NCI-H1694 treated with DMSO at 0.1 percent for 48 hours (cell line): ENCODE measurements around the gene UPB1.

Experiments
- DNase-seq: peaks from one replicate; lab custom pipeline; 2025; lab: John Stamatoyannopoulos, UW

The UPB1 gene

DNA sequence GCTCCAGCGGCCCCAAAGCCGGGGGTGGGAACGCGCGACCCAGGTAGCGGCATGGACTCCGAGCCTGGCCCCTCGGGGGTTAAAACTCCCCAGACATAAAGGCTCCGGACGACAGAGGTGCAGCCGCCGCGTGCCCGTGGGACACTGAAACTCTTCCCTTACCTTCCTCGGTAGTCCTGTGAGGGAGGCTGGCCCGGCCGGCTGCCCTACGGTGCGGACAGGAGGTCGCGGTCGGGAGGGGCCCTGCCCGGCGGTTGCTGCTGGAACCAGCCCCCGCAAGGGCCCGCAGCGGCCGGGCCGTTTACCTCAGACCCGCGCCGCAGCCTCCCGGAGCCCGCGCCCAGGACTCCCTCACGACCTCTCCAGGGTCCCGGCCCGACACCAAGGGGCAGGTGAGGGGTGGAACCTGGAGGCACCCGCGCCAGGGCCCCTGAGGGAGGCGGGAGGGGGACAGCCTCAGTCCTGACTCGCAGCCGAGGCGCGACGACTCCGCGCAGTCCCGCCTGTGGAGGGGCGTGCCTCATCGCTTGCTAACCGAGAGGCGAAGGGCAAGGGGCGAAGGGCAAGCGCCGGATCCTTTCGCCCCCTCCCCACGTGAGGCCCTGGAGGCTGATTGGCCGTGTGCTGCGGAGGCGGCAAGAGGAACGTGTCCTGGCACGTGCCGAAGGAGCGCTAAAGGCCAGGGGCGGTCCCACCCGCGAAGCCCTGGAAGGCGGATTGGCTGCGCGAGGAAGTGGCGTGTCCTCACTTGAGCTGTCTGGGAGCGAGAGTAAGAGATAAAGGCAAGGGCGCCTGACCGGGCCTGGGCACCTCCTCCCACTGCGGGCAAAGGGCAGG, at the start of gene UPB1:
Gene UPB1 (plus strand): TSS at position 805 of the 837 bp plus-strand sequence. CDS start 72 bp downstream, outside the sequence.
- no peak for DNase-seq

DNA sequence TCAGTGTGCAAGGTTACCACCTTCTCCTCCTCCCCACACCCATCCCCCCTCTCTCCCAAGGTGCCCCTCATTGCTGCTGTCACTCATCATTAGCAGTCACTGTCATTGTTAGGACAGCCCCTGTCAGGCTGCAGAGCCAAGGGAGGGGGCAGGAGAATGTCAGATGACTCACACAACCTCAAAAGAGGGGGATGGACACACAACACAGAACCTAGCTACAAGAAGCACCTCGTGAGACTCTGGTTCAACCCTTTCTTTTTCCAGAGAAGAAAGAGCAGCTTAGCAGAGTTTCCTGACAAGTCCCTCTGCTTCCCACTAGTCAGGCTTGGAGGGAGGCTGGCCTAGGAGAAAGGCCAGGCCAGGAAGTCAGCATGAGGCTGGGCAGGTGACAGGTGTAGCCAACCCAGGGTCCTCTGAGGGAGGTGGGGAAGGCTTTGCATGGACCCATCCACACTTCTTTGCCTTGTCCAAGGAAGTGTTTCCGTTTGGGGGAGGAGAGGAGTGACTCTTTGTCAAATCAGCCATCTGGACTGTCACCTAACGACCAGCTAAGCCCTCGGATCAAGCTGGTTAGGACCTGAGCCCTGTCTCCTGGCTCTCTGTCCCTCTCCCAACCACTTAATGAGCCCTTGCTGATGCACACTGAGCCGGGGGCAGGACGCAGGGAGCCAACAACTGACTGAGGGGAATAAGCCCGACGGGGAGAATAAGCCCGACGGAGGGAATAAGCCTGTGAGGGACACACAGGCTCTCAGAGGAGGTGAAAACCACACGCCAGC, 49.5 kb upstream of the UPB1 start:
- no peak for DNase-seq

DNA sequence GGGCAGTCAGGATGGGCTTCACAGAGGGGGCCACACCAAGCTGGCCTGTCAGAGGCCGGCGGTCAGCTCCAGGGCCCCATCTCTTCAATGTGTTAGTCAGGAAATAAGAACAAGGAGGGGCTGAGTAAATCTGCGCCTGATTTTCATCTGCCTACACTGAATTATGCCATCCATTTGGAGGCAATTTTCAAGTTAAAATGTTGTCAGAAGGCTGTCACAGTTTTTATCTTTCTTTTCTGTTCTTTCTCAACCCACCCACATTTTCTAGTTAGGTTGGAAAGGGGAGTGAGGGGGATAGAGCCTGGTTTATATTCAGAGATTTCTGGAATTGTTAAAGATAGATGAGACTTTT, 48.9 kb upstream of the UPB1 start:
- DNase-seq: no peak

DNA sequence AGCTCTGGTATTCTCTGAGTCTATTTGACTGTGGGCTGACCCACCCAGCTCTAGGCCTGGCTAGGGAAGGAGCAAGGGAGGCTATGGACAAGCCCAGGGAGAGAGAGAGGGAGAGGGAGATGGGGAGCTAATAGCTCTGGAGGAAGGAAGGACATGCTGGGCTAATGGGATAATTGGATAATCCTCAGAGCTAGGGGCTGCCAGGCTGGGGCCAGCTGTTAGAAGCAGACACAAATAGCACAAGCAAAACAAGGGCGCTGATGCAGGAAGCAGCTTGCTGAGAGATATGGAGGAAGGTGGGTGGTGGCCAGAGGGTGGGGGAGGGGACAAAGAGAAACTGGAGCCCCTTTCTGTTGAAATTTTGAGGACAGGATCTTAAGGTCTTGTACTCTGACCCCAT, 44.5 kb upstream of the UPB1 start:
- peak; percentile 58 for DNase-seq

DNA sequence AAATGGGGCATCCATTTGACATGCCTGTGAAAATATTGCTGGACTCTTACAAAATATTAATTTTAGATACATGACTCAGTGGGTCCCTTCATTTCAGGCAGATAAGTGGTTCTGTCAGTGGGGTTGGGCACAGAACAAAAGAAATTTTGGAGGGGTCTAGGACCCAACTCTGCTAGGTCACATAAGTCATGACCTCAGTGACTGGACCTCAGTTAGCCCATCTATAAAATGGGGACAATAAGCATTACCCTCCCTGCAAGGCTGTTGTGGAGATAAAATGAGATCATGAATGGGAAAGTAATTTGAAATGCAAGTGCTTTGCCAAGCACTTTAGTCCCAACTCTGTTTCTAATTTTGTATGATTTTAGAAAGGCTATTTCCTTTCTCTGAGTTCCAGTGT, 44.0 kb upstream of the UPB1 start:
- DNase-seq: no peak

DNA sequence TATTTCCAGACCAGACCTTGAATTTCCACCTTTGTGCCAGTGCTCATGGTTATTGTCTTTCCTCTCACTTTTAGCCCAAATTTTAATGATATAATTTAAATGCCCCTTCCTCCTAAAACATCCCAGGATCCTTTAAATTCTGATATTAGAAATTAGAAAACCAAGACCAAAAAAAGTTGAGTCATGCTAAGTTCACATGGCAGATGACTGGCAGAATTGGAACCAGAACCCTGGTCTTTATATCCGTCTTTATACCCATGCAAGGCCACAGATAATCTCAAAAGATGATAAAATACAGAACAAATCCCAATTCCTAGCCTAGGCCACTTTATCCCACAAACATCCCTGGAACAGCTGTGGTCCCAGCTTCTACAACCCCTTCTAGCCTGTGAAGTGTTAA, 41.3 kb upstream of the UPB1 start:
- DNase-seq: no peak

DNA sequence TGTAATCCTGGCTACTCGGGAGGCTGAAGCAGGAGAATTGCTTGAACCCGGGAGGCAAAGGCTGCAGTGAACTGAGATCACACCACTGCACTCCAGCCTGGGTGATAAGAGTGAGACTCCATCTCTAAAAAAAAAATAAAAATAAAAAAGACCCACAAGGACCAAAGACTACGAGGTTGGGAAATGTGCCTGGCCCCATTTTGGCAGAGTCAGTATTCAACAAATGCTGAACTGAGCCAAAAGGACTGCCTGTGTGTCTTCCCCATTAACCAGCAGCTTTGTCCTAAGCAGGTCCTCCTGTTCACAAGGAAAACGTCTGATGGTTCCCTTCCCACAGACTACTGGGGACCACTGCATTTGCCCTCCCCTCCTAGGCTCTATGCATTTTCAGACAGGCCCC, 40.1 kb upstream of the UPB1 start:
- DNase-seq: no peak

DNA sequence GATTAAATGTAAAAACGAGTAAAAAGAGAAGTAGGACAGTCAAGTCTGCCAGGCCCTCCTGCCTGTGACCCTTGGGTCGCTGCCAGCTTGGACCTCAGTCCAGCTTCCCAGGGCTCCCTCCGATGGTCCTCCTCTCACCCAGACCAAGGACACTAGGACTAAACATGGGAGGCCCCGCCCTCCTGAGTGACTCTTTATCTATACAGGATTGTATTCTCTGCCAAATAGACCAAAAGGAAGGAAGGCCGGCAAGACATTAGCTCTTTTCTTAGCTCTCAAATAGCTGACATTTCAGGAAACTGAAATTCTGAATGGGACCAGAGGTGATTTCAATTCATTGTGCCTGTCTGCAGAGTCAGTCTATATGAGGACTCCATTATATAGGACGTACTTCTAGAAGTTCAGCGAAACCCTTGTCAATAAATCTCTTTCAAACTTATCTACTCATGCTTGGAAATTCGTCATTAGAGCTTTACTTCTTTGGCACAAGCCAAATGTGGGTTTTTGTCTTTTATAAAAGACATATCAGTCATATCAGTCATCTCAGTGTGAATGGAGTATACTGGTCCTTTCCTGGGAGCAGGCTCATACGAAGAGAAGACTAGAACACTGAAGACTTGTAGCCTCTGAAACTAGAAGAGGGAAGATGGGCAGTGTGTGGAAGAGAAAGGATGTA, 39.2 kb upstream of the UPB1 start:
- DNase-seq: no peak

DNA sequence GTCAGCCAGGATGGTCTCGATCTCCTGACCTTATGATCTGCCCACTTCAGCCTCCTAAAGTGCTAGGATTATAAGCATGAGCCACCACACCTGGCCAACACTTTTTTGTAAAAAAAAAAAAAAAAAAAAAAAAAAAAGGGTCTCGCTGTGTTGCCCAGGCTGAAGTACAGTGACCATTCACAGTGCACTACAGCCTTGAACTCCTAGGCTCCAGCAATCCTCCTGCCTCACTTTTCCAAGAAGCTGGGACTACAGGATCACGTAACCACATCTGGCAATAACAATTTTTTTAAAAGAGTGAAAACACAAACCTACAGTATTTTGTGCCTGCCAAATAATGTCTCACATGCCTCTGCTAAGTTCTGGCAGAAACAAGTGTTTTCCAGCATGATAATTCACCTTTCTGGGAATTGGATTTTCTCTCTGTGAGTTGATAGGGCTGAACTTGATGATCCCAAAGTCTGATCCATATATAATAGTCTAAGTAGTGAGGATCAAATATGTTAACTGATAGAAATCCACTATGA, 37.2 kb upstream of the UPB1 start:
- DNase-seq: no peak

DNA sequence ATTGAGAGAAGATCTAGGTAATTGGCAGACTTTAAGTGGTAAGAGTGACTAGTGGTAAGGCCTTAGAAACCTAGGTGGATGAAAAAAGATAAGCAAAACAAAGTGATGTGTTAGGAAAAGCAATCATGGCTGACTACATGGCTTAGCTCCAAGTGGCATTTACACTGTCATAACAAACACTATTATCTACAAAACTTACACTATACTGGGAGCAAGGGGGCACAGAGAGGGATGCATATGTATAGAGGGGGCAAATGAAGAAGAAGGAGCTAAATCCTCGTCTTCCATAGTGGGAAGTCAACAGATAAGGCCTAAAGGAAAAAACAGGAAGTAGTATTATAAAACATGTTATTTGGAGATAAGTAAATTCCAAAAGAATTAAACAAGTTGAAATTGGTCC, 35.2 kb upstream of the UPB1 start:
- no peak for DNase-seq

DNA sequence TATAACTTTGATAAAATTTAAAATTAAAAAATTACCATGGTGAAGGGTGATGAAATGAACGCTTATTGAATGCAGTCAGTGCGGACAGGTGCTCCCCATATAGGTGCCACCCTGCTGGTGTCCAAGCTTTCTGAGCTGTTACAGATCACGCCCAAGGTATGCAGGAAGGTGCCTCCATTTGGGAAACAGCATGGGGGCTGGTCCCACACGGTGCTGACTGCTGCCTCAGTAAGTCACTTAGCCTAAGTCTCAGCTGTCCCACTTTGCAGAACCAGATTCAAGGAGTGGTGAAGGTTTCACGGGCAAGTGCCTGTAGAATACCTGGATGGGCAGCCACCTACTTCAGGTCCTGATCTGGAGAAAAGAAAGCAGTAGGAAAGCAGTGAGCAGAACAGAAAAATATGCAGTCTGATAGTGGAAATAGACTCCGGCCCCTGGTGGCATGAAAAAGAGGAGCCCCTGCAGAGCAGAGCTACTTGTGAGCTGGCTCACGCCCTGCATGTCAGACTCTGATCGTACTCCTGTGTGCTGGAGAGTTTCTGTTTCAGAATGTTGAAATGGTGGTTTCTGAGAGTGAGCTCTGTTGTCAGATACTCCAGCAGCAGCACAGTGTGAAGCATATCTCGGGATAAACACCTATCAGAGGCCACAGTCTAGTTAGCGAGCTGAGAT, 34.6 kb upstream of the UPB1 start:
- DNase-seq: no peak

DNA sequence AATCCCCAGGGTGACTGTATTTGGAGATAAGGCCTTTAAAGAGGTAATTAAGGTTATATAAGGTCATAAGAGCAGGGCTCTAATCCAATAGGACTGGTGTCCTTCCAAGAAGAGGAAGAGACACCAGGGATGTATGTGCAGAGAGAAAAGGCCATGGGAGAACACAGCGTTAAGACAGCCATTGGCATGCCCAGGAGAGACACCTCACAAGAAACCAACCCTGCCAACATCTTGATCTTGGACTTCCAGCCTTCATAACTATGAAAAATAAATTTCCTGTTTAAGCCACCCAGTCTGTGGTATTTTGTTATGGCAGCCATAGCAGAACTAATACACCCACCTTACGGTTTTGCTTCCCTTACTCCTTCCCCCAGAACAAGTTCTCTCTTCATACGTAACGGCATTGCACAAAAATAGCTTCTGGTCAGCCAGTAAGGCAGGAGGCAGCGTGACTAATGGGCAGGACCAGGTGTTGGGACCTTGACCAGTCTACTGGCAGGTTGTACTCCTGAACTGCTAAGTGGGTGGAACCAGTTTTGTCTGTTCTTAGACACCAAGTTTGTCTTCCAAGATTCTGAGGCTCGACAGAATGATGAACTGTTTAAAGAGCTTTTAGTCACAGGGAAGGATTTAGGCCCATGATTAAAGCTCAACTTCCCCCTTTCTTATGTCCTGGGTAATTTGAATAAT, 31.9 kb upstream of the UPB1 start:
- no peak for DNase-seq

DNA sequence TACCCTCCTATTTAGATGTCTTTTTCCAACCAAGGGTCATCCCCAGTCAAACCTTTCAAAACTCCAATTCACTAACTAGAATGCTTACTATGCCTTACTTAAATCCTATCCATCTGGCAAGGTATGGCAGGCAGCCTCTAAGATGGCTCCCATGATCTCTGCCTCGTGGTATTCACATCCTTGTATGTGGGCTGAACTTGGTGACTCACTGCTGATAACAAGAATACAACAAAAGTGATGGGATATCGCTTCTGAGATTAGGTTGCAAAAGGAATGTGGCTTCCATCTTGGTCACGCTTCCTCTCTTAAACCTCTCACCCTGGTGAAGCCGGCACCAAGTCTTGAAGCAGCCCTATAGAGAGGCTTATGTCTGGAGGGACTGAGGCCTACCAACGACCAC, 29.6 kb upstream of the UPB1 start:
- DNase-seq: no peak

DNA sequence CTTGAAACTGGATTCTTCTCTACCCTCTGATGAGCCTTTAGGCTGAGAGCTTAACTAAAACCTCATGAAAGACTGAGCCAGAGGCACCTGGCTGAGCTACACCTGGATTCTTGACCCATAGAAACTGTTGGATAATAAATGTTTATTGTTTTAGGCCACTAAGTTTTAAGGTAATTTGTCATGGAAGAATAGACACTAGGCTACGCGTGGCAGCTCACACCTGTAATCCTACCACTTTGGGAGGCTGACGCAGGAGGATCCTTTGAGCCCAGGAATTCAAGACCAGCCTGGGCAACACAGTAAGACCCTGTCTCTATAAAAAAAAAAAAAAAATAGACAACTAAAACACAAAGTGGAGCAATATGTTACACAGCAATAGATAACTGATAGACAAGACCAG, 29.2 kb upstream of the UPB1 start:
- DNase-seq: no peak

DNA sequence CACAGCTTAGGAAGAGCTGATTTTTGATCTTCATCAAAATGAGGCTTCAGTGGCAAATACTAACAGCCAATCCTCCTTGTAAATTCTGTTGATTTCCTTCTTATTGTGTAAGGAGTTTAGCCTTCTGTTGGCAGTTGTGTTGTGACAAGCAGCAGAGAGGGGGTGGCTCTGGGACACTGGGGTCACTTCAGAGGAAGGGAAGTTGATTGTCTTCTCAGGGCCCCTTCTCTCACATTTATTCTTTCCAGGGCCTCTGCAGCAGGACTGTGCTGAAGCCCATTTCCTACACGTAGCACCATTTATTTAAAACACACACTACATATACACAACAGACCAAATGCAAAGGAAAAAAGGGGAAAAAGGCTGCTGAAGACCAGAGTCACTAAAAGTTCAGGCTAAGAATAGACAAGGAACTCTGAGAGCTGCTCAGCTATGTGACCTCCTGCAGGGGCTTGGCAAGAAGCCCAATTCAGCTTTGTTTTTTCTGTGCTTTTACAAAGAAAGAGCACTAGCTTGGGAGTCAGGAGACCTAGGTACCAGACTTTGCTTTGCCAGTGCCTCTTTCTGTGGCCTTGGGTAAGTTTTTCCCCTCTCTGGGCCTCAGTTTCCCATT, 28.3 kb upstream of the UPB1 start:
- no peak for DNase-seq

DNA sequence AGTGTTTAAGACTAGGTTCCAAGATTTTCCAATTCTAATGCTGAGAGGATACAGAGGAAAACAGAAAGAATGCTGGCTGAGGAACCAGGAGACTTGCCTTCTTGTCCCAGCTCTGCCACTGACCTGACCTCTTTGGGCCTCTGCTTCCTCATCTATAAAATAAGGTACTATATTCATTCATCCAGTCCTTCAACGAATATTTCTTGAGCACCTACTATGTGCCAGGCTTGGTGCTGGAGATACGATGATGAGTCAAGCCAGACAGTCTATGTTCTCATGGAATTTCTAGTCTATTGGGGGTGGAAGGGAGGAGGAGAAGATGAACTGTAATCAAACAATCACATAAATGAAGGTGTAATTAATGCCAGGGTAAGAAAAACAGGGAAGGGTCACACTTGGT, 27.8 kb upstream of the UPB1 start:
- DNase-seq: no peak

DNA sequence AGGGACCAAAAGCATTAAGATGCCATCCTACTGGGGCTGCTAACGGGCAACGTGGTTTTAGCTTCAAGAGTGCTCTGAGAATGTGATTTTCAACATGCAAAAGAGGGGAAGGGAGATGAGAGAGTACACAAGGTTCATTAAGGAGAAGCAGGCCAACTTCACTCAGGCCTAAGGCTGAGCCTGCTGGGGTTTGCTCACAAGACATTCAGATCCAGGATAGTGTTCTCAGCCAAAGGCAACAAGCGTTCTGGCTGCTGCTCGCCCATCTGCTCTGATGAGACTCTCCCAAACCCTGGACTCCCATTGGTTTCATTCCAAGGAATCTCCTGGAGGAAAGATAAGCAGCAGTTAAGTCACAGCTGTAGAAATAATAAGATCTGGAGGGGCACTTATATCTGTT, 23.6 kb upstream of the UPB1 start:
- no peak for DNase-seq

DNA sequence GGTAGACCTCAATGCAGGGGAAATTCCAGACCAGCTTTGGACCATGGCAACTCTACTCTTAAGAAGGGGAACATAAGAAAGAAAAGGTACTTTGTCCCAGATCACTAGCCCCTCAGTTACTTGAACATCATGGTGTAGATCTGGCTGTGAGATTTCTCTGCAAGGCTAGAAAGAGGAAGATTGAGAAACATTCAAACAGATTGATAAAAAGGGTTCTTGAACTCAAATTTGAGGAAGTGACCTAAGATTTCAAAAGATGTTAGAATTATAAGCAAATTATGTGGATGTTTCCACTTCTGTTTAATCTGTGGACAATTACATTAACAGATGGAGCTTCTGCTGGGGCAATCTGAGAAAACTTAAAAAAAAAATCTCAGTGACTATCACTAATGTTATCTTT, 21.8 kb upstream of the UPB1 start:
- no peak for DNase-seq

DNA sequence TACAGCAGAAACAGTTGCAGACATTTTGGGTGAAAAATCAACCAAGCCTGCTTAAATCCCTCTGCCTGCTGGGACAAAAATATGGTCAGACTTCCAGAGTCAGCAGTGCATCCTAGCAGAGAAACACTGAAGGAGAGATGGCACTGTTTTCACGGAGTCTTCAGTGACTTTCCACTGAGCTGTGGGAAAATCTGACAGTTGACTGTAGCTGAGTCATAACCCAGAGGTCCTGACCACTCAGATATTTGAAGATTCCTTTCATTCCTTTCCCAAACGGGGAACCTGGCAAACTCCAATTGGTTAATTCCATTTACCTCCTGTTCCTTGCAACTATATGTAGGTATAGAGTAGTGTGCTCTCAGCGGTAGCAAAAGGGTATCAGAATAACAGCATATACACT, 20.9 kb upstream of the UPB1 start:
- DNase-seq: no peak

DNA sequence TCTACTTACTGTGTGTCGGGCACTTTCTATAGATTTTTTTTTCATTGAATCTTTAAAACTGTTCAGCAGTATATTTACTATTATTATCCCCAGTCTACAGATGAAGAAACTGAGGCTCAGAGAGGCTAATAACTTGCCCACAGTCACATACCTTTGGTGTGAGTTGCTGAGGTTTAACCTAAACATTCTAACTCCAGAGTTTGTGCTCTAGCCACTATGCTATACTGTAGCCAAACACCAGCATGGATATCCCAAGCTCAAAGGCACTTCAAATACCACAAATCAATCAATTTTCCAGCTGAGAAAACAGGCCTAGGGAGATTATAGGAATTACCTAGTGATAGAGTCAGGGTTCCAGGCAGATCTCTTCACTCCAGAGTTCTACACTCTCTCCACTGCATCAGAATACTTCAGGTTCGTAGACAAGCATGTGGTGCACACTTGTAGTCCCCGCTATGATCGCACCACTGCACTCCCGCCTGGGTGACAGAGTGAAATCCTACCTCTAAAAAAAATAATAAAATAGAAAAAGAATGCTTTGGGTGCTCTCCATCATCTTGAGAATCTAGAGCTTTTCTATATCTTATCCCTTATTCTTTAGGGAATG, 20.4 kb upstream of the UPB1 start:
- DNase-seq: no peak

DNA sequence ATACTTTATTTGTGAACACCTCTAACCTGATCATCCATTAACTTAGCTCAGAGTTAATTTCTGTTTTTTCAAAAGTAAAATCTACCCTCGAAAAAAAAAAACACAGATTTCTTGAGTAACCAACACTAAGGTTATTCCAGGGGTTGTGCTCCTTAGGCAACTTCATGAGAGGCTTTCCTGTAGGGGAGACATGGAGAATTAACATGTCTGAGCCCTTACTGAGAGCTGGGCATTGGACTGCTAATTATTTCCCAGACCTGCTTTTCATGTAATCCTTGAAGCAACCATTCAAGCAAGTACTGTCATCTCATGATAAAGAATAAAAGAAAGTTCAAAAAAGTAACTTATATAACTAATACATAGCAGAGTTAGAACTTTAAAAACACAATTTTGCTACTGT, 13.5 kb upstream of the UPB1 start:
- no peak for DNase-seq
